GM19193 (cell line): ENCODE results near the gene FRMD4A.

ENCODE experiments used
- POLR2A ChIP-seq: IDR thresholded peaks from 4 replicates; pipeline ENCODE4 v1.6.1; 2011; ENCODE audit not compliant: insufficient read depth, insufficient read length; ENCODE audit errors: extremely low read depth

The FRMD4A gene

DNA sequence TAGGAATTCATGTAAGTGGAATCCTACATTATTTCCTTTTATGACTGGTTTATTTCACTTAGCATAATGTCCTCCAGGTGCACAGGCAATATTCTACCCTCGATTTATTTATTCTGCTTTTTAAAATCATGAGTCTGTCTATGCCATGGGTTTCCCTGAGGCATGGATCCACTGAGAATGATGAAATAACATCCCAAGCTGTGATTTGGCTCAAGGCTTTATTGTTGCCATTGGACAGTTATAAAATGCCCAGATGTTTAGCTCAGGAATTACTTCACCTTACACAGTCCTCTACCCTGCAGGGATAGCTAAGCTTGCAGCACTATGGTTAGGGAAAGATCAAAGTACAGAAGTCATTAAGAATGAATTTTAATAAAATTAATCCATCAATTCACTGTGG lies 219.5 kb downstream of the FRMD4A start:
- TF ChIP-seq POLR2A: no peak

DNA sequence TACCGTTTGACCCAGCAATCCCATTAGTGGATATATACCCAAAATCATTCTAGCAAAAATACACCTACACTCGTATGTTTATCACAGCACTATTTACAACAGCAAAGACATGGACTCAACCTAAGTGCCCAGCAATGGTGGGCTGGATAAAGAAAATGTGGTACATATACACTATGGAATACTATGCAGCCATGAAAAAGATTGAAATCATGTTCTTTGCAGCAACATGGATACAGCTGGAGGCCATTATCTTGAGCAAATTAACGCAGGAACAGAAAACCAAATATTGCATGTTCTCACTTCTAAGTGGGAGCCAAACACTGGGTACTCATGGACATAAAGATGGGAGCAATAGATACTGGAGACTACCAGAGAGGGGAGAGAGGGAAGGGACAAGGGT lies 223.9 kb downstream of the FRMD4A start:
- no peak for TF ChIP-seq POLR2A

DNA sequence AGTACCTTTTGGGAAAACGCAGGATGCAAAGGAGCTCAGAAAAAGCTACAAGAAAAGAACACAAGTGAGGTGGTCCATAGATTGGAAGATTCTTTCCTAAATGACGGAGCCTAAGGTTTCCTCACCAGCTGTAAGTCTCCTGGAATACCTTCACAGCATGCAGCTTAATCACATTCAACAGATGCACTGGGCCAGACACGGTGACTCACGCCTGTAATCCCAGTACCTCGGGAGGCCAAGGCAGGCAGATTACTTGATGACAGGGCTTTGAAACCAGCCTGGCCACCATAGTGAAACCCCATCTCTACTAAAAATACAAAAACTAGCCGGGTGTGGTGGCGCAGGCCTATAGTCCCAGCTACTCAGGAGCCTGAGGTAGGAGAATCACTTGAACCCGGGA lies 228.7 kb downstream of the FRMD4A start:
- no peak for TF ChIP-seq POLR2A

DNA sequence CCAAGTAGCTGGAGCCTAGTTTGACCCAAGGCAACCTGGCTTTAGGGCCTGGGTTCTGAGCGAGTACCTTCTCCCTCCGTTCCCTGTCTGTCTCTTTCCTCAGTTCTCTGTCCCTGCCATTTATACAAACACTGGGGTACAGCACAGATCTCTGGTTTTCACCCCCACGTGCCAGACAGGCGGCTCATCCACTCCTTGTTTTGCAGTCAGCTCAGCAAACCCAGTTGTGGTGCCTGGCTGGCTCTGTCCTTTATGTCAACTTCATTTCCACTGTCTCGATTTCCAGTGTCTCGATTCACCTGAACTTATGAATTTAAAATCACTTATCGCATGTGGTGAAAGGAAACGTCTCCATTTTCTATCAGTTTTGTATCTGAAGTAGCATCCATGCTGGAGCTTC lies 230.8 kb downstream of the FRMD4A start:
- no peak for TF ChIP-seq POLR2A

DNA sequence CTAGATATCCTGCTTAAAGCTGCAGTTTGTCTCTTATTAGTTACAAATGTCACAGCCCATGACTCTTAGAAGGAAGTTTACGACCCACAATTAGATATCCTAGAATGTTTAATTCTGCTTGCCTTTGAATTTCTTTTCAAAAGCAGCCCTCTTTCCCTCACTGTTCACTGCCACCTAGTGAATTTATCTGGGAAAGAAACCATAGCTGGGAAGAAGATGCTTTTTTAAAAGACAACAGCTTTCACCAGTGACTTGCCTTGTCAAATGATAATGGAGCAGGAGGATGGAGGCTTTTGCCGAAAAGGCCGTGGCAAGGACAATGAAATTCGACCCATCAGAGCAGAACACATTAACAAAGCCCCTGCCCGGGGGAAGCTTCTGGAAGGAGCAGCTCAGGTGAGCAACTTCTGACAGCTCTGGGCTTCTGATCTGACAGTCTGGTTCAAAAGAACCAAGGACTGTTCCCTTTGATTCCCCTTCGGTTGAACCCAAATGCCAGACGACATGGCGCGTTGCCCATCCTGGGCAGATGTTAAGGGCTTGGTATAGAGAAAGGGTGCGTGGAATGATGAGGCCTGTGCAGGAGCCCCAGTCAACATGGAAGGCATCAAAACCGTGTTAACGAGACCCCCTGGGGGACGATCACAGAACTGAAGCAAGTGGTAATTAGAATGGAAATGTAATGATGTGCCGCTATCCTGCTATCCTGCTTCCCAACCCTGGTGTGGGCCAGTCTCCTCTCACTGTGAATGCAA lies 236.8 kb downstream of the FRMD4A start:
- no peak for TF ChIP-seq POLR2A

DNA sequence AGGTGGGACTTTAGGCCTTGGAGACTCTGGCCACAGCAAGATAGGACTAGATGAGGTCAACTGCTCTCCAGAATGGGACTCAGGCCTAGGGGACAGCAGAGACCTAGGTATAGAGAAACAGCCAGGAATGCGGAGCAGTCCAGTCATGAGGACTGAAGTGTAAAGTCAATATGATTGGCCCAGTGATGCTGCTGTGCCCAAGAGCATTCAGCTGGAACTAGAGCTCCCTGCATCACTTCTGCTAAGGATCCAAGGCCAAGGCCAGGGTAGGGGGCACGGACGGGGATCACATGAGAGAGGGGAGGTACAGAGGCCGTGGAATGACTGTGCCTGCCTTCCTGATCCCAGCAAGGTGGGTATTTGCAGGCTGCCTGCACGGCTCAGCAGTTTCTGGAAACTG lies 237.9 kb downstream of the FRMD4A start:
- TF ChIP-seq POLR2A: no peak

DNA sequence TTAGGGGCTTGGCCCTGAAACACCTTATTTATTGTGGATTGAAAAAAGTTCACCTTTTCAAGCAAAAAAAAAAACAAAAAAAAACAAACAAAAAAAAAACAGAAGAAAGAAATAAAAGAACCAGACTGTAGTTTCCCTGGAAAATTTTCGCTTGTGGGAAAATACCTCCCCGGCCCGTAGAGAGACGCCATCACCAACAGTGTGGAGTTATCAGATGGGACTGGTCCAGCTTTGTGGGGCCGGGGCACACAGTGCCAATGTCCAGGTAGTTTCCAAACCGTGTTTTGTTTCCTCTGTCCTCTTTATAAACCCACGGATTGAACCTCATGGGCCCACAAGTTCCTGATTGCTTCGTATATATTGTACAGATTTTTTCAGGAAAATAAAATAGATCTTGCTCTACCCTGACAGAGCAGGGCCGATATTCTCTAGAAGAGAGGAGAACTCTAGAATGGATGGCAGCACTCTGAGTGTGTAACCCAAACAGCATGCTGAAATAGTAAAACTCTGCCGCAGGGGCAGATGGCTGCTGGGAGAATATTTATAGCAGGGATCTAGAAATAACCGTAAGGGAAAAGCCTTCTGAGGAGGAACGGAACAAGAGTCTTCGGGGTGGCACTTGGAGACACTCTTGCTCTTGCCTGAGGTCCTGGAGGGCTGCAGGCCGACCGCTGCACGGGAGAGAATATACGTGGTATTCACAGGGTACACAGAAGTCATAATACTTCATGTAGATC lies 241.0 kb downstream of the FRMD4A start:
- TF ChIP-seq POLR2A: no peak

DNA sequence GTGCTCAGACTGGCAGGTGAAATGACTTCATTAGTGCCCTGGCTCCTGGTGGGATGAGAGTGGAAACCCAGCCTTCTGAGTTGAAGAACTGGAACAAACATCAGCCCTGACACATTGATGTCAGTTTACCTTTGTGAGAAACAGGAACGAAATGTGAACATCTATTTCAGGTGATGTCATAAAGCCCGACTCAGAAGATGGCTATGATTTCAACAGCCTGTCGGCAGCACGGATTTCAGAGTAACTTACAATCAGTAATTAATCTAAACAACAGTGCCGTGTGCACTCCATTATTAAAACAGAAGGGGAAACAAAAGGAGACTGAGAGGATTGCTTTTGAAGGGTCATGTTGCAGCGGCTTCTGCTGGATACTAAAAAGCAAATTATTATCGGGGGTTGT lies 243.2 kb downstream of the FRMD4A start:
- no peak for TF ChIP-seq POLR2A

DNA sequence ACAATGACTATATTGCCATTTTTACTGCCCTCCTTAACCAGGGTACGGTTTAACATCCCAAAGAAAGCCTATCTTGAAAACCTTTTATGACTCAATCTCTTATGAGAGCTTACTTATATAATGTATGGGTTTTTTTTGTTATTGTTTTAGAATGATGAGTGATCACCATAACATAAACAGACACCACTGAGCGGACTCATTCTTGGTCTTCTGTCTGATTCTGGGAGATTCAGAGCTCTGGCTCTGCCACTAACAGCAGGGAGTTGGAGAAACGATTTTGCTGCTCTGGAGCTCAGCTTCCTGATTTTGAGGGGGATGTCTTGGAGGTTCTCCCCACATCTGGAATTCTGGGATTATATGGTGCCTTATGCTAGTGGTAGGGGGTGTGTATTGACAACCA lies 244.1 kb downstream of the FRMD4A start:
- no peak for TF ChIP-seq POLR2A

DNA sequence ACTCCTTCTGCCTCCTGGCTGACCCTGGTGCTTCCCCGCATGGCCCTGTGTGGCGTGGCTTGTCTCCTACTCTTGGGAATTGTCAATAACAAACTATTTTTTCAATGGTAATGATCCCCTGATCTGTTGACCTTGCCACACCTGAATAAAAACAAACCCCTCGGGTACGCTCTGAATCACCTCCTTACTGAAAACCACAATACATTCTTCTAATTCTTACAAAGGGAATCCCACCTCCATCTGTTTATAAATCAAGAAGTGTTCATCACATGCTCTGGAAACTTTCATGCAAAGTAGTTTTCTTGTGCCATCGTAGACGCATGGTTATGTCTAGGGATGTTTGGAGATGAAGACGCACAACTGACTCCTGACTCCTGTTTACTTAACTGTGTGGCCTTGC lies 245.8 kb downstream of the FRMD4A start:
- no peak for TF ChIP-seq POLR2A

DNA sequence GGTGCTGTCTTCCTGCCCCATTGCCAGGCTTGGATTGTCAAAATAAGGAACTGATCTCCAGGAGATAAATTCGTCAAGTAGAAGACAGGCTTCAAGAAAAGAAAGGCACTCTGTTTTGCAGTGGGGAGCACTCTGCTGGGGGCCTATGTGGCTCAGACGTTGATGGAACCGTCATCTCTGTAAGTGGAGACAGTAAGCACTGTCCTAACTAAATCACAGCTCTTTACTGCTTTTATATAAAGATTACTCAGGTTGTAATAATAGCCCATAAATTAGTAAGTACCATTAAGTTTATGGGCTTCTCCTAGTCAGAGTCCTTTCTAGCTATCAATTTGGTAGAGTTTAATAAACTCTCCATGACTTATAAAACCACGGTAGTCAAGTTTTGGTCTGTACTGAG lies 249.9 kb downstream of the FRMD4A start:
- no peak for TF ChIP-seq POLR2A

DNA sequence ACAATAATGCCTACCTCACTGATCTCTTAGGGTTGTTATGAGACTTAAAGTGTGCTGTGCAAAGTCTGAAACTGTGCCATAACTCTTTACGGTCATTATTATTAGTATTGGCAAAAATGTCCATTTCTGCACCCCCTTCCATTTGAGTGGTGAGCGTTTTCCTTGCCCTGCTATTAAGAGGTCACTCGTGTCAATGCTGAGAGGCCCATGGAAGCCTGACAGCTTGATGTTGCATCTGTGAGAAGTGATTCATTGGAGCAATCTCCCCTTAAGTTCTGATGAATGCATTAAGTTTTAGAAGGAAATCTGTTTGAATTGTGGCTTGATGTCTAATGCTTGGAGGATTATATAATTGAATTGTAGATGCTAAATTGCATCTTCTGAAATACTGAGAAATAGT lies 253.3 kb downstream of the FRMD4A start:
- TF ChIP-seq POLR2A: no peak

DNA sequence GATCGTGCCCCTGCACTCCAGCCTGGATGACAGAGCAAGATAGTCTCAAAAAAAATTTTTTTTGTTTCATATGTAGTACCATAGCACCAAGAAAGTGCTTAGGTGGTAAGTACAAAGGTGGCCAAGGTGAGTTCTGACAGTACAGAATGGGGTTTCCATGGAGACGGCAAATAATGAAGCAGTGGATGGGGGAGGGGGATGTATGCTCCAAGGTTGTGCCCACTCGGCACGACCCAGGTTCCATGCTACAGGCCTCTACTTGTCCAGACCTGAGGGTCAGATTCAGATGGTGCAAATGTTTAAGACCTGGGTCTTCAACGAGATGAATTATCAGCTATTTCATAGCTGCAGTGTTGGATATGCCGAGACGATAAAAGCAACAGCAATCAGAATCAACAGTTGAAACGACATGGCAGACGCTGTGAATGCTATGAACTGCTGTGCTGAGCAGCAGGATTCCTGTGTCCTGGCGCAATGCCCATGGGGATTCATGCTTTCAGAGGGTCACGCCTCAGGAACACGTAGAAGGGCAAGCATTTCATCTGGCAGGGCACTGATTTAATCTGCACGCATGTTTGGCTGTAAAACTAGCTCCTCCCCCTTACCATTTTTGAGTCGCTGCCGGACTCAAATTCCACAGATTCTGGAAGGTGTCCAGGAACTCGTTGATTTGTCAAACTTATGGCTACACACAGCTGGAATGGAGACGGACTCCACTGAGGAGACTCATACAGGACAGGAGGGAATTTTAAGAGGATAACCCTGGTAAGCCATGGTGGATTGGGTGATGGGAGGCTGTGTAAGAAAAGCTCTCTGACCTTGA lies 256.5 kb downstream of the FRMD4A start:
- no peak for TF ChIP-seq POLR2A

DNA sequence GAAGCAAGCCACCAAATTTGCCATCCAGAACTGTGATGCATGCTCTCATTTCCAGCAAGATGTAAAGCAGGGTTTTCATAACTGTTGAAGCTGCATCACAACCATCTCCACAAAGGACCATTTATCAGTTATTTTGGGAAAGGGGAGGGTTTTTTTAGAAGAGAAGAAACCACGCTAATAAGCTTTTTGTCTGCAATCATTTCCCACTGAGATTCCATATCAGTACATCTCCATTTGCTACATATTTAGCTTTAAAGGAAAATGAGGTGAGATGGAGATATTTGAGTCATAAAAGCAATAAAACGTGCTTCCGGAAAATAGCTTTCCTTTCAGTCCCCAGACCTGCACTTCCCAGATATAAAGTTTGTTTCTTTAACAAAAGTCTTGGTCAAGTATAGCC lies 258.2 kb downstream of the FRMD4A start:
- no peak for TF ChIP-seq POLR2A

DNA sequence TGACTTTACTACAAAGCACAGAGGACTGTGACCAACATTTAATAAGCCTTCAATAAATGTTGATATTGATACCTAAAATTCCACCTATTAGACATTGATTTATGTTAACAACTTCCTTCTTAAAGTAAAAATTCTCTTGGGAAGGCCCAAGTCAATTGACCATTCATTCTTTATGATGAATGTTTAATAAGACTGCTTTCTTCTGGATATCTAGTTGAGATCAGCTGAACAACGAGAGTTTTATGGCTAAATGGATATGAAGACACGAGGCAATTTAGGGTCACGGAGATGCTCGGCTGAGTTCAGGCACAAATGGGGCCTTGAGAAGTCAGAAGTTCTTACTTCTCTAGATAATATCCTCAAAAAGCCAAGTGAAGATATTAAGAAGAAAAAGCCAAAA lies 258.8 kb downstream of the FRMD4A start:
- no peak for TF ChIP-seq POLR2A

DNA sequence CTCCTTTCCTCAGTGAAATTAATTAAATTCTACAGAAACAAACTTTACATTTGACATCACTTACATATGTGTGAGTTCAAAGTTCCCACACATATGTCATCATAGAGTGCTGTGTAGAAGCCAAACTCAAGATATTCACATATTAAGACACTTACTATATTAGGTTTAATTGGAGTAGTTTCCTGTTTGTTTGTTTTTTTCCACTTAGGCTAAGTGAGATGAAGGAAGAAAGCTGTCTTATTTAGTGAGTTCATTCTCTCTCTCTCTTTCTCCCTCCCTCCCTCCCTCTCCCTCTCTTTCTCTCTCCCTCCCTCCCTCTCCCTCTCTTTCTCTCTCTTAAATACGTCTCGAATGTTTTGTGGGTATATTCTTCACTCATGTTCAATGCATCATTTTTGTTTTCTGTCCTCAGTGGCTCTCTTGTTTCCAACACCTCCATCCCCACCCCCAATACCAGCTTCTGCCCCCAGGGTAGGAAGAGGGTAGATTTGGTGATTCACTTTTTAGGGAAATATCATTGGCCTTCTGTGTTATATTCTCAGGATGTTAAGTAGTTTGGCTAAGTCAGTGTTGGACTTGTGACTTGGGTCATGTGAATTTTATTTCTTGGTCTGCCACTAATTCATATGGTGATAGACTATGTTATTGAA lies 262.0 kb downstream of the FRMD4A start:
- TF ChIP-seq POLR2A: no peak

DNA sequence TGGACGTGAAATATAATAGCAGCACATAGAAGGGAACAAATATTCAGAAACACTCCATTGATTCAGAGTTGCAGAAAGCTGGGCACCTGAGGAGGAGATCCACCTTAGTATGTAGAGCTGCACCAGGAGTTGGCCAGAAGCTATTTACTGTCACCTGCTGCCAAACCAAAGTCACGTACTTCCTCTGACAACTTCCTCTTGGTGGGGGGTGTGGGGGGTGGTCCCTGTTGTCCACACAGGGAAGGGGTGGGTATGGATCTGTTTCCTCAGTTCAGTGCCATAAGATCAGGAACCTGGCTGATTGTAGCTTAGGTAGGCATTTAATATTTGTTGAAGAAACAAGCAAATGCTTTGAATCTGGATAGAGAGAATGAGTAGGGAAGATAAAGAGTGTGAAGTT lies 264.6 kb downstream of the FRMD4A start:
- no peak for TF ChIP-seq POLR2A
